ENCODE measurements around the gene PITPNM1.

Gene PITPNM1

DNA sequence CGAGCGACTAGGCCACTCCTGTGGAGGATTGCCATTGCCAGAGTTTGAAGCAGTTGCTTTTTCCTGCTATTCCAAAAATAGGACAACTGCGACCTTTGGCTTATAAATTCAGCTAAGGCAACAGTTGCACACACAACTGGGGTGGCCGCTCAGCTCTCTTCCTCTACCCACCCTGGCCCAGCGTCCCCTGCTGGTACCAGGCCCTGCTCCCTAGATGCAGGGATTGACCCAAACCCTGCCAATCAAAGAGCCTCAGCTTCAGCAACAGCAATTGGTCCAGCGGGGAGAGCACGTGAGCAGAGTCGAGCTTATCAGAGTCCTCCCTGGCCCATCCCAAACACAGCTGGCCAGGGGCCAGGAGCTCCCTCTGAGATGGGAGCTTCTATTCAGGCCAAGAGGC, 40.1 kb upstream of the PITPNM1 start:
- DNase-seq (ENCODE audit: low read depth in 1 of 2, low spot score in 1 of 2), result no peak
- TF ChIP-seq GABPA (IDR thresholded peaks at IDR 0.05; ENCODE audit: low read depth) (no peak), SPI1 (IDR thresholded peaks at IDR 0.05; ENCODE audit: borderline replicate concordance, low read depth) (no peak), CTCF (IDR thresholded peaks at IDR 0.05; ENCODE audit: insufficient read depth, low read length) (no peak), POLR2AphosphoS5 (IDR thresholded peaks at IDR 0.05; ENCODE audit: low read depth) (no peak), REST (IDR thresholded peaks at IDR 0.05; ENCODE audit: insufficient replicate concordance, low read depth) (no peak)
- no peak overlapping the region for H3K27ac ChIP-seq (replicated peaks)

DNA sequence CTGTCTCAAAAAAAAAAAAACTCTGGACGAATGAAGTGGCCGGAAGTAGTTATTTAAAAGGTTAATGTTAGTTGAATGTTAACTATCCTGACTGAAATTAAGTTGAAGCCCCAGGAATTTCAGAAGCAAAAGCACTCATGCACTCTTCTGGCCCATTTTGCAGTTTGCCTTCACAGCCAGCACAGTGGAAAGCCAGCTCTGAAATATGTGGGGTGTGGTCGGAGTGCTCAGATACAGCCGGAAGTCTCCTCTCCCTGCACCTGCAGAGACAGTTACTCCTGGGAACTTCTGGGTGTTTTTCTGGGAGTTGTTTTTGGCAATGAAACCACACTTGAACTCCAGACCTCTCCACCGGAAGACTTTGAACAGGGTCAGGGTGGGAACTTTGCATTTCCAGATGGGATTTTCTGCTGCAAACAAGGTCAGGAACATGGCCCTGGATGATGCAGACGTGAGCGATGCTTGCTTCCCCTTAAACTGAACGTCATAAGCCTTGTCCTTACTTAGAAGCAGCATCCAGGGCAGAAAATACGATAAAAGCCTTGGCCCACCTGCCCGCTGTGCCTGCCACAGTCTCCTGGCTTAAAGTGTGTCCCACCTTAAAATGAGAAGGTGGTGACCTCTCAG, 39.6 kb upstream of the PITPNM1 start:
- DNase-seq (ENCODE audit: low read depth in 1 of 2, low spot score in 1 of 2), result no peak
- H3K27ac ChIP-seq (replicated peaks), result no peak overlapping the region
- no peak for TF ChIP-seq POLR2AphosphoS5 (IDR thresholded peaks at IDR 0.05; ENCODE audit: low read depth)
- TF ChIP-seq REST (IDR thresholded peaks at IDR 0.05; ENCODE audit: insufficient replicate concordance, low read depth), result no peak
- no peak for TF ChIP-seq CTCF (IDR thresholded peaks at IDR 0.05; ENCODE audit: insufficient read depth, low read length)
- TF ChIP-seq GABPA (IDR thresholded peaks at IDR 0.05; ENCODE audit: low read depth), result no peak
- TF ChIP-seq SPI1 (IDR thresholded peaks at IDR 0.05; ENCODE audit: borderline replicate concordance, low read depth), result no peak

More for the DNA sequence above, 40.1 kb upstream of the PITPNM1 start:
- no peaks in the 10 kb centered on the region for H3K27me3 ChIP-seq (ENCODE audit: insufficient read depth, poor library complexity, severe bottlenecking)
- H3K4me3 ChIP-seq (replicated peaks; ENCODE audit: insufficient read depth, low read length), result no peak overlapping the region

DNA sequence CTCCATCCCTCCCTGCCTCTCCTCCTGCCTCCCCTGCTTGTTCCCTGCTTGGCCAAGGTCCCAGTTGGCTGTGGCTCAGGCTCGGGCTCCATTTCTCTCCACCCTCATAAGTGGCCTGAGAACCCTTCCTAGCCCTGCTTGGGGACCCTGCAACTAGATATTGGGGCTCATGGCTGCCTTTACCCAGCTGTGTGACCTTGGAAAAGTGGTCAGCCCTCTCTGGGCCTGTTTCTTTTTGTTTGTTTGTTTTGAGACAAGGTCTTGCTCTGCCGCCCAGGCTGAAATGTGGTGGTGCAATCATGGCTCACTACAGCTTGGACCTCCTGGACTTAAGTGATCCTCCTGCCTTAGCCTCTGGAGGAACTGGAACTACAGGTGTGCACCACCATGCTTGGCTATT, 38.4 kb upstream of the PITPNM1 start:
- no peak for TF ChIP-seq GABPA (IDR thresholded peaks at IDR 0.05; ENCODE audit: low read depth)
- no peak for TF ChIP-seq POLR2AphosphoS5 (IDR thresholded peaks at IDR 0.05; ENCODE audit: low read depth)
- no peak for TF ChIP-seq REST (IDR thresholded peaks at IDR 0.05; ENCODE audit: insufficient replicate concordance, low read depth)
- TF ChIP-seq SPI1 (IDR thresholded peaks at IDR 0.05; ENCODE audit: borderline replicate concordance, low read depth), result no peak
- no peak for TF ChIP-seq CTCF (IDR thresholded peaks at IDR 0.05; ENCODE audit: insufficient read depth, low read length)
- Histone ChIP-seq H3K27me3 (ENCODE audit: insufficient read depth, poor library complexity, severe bottlenecking) (no peaks in the 10 kb centered on the region), H3K4me3 (replicated peaks; ENCODE audit: insufficient read depth, low read length) (no peak overlapping the region), H3K27ac (replicated peaks) (no peak overlapping the region)
- DNase-seq (ENCODE audit: low read depth in 1 of 2, low spot score in 1 of 2), result no peak

More for the DNA sequence above, 39.6 kb upstream of the PITPNM1 start:
- H3K4me3 ChIP-seq (replicated peaks; ENCODE audit: insufficient read depth, low read length), result no peak overlapping the region
- no peaks in the 10 kb centered on the region for H3K27me3 ChIP-seq (ENCODE audit: insufficient read depth, poor library complexity, severe bottlenecking)

Data from HL-60 (cell line).